Stimulated activated CD8-positive, alpha-beta memory T cell treated with anti-CD3 and anti-CD28 coated beads, Interleukin-12 subunit alpha, Interleukin-12 subunit beta, amount 100 ng/mL, for 24 hours (primary cell): ENCODE results near the gene PDC.
"Not testable (repeated sequence)": the region's sequence is repeated elsewhere in the genome, so short reads cannot be mapped to it uniquely, and the experiment has no call there.

ENCODE experiments used
- DNase-seq: peaks from one replicate; pipeline ENCODE4 v3.0.0-alpha.2; 2020; ENCODE audit errors: extremely low read depth

Gene PDC

DNA sequence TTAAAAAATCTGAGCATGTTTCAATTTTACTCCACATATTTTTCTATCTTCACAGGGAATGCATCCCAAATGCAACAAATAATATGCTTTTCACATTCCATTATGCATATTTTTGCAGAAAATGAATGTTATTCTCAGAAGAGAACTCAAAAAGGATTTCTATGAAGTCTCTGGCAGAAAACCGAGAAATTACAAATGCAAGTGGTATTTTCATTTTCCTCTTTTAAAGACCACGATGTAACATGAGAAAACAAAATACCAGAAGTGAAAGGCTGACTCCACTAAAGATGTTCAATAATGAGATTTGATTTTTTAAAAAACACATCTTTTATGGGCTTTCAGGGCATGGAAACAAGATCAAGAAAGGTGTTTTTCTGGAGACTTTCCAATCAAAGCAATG, 5.0 kb upstream of the PDC start:
- DNase-seq: no peak

DNA sequence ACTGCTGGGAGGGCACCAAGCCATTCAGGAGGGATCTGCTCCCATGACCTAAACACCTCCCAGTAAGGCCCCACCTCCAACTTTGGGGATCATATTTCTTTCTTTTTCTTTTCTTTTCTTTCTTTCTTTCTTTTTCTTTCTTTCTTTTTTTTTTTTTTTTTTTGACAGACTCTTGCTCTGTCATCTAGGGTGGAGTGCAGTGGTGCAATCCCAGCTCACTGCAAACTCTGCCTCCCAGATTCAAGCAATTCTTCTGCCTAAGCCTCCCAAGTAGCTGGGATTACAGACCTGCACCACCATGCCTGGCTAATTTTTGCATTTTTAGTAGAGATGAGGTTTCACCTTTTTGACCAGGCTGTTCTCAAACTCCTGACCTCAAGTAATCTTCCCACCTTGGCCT, 4.6 kb upstream of the PDC start:
- not testable (repeated sequence) for DNase-seq

DNA sequence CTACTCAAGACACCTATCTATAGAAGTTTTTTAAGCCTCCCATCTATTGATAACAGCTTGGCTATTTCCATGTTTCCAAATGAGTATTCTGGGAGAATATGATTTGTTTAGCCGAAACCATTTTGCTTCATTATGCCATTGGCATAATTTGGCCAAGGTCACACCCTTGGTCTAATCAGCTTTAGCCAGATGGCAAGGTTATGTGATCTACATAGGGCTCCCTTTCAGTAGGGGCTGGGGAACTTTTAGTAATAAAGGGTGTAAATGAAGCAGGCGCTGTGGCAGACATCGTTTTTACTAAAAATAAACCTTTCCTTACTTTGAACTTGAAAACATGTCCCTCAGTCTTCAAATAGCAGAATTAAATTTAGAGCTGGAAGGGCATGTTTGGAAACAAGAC, 3.0 kb upstream of the PDC start:
- no peak for DNase-seq

DNA sequence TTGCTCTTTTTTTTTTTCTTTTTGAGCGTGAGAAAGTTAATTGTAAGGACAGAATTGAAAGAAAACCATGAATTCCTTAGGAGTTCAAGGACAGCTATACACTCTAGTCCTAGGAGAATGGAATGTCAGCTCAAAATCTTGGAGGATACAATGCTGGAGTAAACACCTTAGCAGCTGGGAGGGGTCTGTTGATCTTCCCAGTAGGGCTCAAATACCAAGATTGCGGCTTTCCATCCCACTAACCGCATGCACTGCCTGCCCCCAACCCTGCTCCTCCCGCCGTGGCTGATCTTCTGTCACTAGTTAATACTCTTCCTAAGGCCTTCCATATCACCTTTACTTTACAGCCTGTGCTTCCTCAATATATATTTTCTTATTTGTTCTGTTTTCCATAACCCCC, 2.6 kb upstream of the PDC start:
- no peak for DNase-seq

DNA sequence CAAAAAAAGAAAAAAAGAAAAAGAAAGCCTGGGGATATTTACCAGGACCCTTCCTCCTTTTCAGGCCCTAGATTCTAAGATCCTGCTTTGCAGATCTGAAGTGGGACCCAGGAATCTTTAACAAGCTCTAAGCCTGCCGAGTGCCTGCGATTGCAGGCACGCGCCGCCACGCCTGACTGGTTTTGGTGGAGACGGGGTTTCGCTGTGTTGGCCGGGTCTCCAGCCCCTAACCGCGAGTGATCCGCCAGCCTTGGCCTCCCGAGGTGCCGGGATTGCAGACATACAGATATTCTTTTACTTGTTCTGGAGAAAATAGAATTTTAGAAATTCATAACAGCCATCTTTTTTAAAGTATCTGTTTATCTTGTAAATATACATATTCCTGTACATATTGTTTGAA, 1.8 kb downstream of the PDC start:
- not testable (repeated sequence) for DNase-seq

DNA sequence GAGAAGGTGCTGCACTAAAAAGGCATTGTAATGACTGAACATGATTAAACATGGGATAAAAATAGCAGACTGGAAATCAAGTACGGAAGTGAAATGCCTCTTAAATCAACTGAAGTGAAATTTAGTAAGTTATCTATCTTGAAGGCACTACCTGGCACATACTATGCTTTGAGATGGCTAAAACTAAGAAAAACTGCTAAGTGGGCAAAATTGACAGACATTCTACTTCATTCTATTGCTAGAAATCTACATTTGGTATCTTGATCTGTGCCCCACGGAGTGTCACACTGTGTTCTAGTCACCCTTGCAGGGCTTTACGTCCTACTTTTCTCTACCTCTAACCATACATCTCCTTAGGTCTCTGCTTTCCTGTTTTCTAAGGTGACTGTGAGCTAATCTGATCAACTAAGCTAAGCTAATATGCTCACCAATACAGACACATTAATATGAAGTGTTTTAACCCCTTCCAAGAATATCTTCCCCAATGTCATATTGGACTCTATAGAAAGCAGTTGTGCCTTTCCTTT, 4.1 kb downstream of the PDC start:
- no peak for DNase-seq

DNA sequence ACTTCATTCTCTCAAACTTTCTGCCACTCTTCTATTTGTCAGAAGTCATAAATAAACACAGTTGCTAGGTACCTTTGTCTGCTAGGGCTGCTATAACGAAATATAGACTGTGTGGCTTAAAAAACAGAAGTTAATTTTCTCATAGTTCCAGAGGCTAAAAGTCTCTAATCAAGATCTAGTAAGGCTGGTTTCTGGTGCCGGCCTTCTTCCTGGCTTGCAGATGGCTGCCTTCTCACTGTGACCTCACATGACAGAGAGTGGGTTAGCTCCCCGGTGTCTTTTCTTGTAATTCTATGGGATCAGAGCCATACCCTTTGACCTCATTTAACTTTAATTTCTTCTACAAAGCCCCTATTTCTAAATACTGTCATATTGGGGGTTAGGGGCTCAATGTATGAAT, 5.9 kb downstream of the PDC start:
- DNase-seq: no peak

DNA sequence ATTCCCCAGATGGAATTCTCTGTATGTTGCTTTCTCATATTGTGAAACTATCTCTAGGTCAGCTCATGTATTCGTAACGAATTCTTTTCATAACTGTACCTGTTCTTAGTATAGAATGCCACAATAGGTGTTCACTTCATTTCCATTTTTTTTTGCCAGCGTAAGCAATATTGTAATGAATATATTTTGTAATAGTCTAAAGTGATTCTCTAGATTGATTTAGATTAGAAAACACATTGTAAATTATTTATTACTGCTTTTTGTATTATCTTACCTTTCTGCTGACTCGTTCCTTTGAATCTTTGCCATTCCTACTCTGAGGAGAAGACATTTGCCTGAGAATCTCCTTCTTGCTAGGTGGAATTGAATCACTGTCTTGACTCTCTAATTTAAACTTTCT, 14.8 kb downstream of the PDC start:
- no peak for DNase-seq

DNA sequence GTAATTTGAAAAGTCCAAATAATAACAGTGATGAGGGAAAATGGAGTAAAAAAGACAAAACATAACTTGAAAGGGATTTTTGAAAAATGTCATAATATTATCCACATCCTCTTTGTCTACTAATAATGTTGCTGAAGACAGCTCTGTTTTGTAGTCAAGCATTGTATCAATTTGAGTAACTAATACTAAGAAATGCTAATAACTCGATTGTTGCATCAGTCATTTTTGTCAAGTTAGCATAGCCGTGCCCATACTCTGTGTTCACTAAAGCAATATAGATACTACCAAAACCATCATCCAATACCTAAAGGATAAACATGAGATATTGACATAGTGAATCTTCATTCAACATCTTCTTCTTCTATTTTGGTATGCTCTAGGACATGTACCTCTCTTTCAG, 17.3 kb downstream of the PDC start:
- DNase-seq: no peak

DNA sequence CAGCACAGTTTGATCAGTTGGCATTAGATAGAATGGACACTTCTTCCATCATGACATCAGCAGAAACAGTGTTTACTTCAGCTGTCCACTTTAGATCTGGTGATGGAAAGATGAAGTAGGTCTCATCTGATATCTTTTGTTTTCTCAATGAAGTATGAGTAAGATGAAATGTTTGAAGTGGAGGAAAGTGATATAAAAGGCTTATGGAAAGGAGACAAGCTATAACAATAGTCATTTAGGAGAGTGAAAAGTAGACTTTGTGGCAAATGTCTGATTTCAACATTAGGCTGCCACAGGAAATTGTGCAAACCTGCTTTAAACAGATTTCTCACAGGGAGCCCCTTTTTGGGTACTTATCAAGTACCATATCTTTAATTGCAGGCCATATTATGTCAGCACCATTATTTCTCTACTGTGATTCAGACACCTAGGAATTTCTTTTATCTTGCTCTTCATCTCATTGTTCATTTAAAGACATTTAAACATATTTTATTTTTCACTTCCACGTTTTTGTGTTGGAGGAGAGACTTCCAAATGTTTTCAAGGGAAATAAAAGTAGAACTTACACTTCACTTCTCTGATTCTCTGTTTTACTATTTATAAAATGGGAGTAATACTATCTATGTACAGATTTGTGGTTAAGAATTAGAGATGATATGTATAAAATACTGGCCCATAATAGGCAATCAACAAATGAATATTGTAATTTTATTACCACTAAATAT, 18.1 kb downstream of the PDC start:
- DNase-seq: no peak

DNA sequence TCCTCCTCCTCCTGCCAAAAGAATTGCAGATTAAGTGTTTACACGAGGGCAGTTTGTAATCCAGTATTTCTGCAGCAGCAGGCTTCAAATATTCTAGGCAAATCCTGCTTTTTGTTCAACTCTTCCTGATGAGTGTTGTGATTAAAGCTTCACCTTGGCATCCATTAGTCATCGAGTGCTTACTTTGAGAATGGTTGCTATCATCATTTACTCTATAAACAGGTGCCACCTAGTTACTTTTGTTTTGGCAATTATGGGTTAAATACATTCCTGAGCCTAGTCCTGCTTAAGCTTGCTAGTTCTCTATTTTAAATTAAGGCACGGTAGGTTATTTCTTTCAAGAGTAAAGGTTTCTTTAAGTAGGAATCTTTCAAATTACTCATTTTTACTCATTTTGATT, 20.3 kb downstream of the PDC start:
- no peak for DNase-seq

DNA sequence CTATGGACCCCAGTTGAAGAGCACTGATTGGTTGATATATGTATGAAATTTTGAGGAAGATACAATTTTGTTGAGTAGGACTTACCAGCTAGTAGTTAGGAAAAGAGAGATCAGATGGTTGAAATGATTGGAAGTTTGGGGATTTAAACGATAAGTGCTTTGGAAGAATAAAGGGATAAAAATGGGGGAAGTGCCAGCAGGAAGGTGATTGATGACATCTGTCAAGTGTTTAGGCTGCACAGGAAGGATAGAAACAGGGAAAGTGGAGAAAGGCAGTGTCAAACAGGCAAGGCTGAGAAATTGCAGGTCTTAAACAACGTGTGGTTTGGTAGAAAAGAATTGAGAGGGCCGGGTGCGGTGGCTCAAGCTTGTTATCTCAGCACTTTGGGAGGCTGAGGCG, 22.3 kb downstream of the PDC start:
- DNase-seq: no peak

DNA sequence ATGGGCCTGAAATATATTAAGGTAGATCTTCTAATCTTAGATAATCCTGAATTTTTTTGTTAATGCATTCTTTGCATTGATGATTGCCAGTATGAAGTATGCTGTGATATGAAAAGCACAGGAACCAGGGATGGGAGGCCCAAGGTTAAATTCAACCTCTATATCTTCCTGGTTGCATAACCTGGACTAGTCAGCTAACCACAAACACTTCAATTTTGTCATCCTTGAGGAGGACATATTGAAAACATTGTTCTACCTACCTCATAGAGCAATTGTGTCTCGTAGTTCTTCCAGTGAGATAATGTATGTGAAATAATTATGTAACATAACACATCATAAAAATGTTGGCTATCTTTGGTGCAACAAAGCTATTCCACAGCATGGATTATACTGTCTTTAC, 25.6 kb downstream of the PDC start:
- DNase-seq: no peak

DNA sequence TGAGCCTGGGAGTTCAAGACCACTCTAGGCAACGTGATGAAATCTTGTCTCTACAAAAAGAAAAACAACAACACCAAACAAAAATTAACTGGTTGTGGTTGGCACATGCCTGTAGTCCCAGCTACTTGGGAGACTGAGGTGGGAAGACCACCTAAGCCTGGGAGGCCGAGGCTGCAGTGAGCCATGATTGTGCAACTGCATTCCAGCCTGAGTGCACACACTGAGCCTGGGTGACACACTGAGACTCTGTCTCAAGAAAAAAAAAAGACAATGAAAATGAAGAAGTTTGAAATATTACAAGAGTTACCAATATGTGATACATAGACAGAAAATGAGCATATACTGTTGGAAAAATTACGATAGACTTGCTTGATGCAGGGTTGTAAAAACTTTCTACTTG, 31.9 kb downstream of the PDC start:
- DNase-seq: no peak

DNA sequence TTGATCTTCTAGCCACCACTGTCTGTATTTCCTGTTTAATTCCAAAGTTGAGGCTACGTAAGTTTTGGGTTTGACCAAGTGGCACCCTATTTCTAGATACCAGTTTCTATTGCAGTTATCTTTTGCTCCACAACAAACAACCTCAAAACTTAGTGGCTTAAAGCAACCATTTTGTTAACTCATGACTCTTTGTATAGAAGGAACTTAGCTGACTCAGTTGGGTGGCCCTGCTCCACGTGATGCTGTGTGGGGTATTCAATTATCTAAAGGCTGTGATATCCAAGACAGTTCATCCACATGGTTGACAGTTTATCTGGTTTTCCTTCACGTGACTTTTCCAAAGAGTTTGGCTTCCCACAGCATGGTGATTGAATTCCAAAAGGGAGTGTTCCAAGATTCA, 34.8 kb downstream of the PDC start:
- DNase-seq: no peak

DNA sequence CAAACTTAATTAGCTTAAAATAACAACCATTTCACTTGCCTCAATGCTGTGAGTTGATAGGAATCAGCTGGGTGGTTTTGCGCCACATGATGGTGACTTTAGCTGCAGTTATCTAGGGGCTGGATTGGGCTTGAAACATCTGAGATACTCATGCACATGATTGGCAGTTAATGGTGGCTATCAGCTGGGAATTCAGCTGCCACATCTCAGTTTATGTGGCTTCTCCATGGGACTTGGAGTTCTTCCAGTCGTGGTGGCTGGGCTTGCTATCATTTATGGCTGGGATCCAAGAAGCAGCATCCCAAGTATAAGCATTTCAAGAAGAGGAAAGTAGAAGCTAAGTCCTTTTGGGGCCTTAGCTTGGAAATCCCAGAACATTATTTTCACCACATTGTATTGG, 36.4 kb downstream of the PDC start:
- DNase-seq: no peak

DNA sequence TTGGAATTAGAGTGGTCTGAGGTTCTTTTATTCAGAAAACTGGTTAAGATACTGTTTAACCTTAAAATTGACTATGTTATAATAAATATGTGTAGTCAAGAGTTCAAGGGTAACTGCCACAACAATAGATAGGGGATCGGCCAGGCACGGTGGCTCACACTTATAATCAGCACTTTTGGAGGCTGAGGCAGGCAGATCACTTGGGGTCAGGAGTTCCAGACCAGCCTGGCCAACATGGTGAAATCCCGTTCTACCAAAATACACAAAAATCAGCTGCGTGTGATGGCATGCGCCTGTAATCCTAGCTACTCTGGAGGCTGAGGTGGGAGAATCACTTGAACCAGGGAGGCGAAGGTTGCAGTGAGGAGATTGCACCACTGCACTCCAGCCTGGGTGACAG, 39.5 kb downstream of the PDC start:
- no peak for DNase-seq

DNA sequence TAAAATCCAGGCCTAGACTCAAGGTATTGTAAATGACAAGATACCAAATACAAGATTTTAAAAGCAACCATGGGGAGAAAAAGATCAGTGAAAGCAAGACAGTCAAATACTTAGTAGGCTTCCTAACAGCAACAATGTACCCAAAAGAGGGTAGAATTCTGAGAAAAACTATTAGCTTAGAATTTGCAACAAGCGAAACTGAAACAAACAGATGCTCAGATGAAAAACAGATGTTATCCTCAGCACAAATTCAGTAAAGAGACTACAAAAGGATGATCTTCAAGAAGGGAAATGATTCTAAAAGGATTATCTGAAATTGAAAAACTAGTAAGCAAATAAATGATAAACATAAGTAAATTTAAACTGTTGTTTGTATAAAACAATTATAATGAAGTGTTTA, 40.0 kb downstream of the PDC start:
- no peak for DNase-seq

DNA sequence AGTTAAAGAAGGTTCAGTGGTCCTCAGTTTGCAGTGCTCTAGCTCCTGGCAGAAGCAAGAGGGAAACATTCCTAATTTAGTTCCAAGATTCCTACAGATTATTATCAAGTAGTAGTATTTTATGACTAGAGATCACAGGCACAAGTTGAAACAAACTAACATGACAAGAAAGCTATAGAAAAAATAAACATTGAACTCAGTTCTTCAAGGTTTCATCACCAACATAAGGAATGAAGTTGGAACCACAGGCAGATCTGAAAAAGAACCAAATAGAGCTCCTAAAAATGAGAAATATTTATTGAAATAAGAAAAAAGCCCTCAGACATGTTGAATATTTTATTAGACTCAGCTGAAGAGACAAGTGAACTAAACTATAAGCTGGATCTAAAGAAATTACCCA, 40.6 kb downstream of the PDC start:
- DNase-seq: no peak

DNA sequence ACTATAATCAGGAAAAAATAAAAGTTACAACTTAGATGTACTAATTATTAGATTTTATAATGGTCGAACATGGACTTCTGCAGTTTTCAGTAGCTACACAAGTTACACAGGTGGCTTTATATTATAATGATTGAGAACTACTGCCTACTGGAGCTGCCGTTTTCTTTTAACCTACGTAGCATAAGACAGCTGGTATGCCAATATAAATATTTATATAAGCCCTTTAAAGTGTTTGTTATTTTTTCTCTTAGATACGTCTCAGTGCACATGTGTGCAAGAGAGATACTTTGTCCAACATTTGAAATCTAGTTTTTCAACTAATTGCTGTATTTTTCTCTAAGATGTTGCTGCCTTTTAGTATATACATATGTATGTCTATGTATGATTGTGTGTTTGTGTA, 42.4 kb downstream of the PDC start:
- no peak for DNase-seq

DNA sequence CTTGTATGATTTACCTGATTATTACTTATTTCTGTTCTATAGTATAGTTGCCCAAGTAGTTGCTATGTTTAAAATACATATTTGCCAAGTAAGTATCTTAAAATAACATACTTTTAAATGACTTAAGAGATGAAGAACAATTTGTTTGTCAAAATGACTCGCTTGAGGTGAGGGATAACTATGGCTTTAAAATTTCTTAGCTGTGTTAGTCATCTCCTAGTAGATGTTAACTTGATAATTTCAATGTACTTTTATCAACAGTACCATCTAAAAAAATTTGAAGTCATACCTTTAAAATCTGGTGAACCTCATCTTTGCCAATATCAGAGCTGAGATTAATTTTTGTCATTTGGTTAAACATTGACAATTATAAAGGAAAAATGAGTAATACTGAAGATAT, 47.6 kb downstream of the PDC start:
- no peak for DNase-seq

DNA sequence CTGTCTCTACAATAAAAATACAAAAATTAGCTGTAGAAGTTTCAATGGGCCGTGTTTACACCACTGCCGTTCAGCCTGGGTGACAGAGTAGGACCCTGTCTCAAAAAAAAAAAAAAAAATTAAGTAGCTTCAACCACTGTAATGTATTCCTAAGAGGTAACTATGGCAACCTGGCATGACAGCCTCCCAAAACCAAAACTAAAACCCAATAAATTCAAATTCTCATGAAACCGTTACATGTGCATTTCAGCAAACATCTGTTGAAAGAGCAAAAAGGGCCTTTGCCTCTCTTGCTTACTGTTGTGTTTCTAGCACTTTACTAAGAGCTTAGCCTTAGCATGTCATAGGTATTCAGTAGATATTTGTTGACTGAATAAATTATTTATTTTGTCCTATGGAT, 51.8 kb downstream of the PDC start:
- no peak for DNase-seq

DNA sequence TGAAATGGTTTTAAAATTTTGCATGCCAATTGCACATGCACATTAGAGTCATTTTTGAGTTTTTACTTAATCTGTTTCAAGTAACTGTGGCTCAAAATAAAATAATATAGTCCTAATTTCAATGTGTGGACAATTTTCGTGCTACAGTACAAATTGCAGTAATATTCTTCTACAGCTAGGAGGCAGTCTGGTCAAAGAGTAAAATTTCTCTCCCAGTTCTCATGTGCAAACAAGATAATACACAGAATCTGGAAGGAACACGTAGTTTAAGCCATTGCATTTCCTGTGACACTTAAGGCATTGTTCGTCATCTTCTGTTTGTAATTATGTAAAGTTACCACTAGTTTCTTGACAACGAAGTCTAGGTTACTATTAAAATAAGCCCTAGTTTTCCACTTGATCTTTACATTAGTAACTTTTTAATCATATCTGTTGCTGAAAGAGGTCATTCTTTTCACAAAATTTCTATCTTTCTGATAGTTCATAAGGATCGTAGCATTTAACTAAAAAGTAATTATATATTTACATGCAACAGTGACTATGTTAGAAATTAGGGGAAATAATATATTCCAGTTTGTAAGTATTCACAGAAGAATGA, 56.4 kb downstream of the PDC start:
- DNase-seq: no peak

DNA sequence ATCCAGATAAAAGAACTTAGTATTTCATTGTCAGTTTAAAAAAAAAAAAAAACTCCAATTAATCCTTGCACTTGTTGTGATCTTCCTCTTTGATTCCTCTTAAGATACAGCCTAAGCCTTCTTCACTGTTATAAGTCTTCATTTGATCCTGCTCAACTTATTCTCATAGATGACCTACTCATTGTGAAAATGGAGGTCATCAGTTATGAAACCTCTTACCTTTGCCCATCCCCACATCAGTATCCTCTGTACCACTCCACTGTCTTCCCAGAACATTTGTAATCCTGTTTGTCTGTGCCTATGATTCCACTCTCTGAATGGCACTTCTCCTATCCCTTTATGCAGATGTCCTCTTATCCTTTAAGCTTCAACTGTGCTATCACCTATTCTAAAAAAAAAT, 57.3 kb downstream of the PDC start:
- no peak for DNase-seq
